ENCODE results near the gene CCL7.

CCL7 gene

GRCh38 chr17:34241062-34241461 lies 29.0 kb upstream of the CCL7 start:
- no peak for TF ChIP-seq CTCF (conservative IDR thresholded peaks at IDR 0.05)
- no peak overlapping the region for H3K27ac ChIP-seq

- no peak overlapping the region for H3K27ac ChIP-seq
- TF ChIP-seq CTCF (conservative IDR thresholded peaks at IDR 0.05), result no peak
Measured at GRCh38 chr17:34242587-34243363, 27.2 kb upstream of the CCL7 start.

GRCh38 chr17:34243364-34244320 lies 26.4 kb upstream of the CCL7 start:
- no peak overlapping the region for H3K27ac ChIP-seq
- no peak for TF ChIP-seq CTCF (conservative IDR thresholded peaks at IDR 0.05)

- TF ChIP-seq CTCF (conservative IDR thresholded peaks at IDR 0.05), result no peak
- H3K27ac ChIP-seq, result no peak overlapping the region
Measured at GRCh38 chr17:34245351-34245905, 24.6 kb upstream of the CCL7 start.

- TF ChIP-seq CTCF (conservative IDR thresholded peaks at IDR 0.05), result no peak
- H3K27ac ChIP-seq, result no peak overlapping the region
Measured at GRCh38 chr17:34246446-34246845, 23.6 kb upstream of the CCL7 start.

- H3K27ac ChIP-seq, result no peak overlapping the region
- TF ChIP-seq CTCF (conservative IDR thresholded peaks at IDR 0.05), result no peak
Measured at GRCh38 chr17:34246881-34247280, 23.1 kb upstream of the CCL7 start.

GRCh38 chr17:34248511-34249024 lies 21.5 kb upstream of the CCL7 start:
- no peak overlapping the region for H3K27ac ChIP-seq
- TF ChIP-seq CTCF (conservative IDR thresholded peaks at IDR 0.05), result no peak

Data from VCaP (cell line).